HK-2 (cell line): ENCODE results near the gene SPATA31C1.
"Not testable (repeated sequence)": the region's sequence is repeated elsewhere in the genome, so short reads cannot be mapped to it uniquely, and the experiment has no call there.

Experiments
- DNase-seq: peaks from one replicate; pipeline ENCODE4 v3.0.0-alpha.2; 2018; ENCODE audit not compliant: unreplicated experiment

Gene SPATA31C1

GRCh38 chr9:87886933-87887505, 30.7 kb upstream of the SPATA31C1 start:
- DNase-seq: no peak

GRCh38 chr9:87887661-87888480, 29.9 kb upstream of the SPATA31C1 start:
- DNase-seq: no peak

- no peak for DNase-seq
Observed at GRCh38 chr9:87888501-87888900, 29.3 kb upstream of the SPATA31C1 start.

DNA sequence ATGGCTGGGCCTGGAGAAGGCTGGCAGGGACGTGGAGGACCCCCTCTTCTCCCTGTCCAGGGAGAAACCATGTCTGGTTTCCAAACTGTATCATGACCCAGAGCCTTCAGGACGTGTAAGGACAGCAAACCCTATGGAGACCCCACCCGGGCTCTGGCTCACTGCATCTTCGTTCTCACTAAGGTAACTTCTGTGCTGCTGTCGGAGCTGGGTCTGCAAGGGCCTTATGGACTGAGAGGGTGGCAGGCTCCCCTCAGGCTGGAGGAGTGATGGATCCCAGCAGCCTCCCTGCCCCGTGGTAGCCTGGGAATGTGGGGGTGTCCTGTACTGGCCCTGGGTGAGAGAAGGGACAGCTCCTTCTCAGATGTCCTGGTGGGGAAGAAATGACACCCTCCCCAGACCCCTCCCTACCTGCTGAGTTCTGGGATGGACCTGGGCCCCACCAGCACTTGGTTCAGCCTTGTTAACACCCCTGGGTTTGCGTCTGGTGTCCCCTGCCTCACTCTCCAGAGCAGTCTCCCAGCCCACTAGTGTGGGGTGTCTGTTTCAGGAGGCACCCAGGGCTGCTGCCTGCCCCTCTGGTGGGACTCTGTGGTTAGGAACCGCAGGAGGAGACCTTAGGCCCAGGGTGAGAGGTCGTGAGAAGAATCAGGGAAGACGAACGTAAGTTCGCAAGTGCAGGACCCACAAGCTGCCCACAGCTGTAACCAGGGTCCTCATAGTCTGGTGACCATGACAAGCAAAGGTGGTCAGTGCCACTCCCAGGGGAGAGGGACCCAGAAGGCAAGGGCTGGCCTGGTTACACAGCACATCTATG, 28.5 kb upstream of the SPATA31C1 start:
- DNase-seq: no peak

DNA sequence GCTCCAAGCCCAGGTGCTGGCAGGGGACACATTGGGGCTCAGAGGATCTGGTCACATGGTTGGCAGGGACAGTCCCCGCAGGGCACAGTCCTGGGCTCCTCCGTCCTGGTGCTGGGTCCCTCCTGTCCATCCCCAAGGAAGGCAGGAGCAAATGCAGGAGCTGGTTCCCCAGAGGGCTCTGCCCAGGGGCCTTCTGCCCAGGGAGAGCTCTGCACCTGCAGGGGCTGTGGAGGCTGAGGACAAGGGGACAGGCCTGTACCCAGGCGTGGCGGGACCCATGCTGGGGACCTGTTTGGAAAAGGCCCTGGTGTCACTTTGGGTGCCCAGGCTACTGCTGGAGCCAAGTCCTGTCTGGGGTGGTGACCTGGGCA, 27.9 kb upstream of the SPATA31C1 start:
- DNase-seq: no peak

DNA sequence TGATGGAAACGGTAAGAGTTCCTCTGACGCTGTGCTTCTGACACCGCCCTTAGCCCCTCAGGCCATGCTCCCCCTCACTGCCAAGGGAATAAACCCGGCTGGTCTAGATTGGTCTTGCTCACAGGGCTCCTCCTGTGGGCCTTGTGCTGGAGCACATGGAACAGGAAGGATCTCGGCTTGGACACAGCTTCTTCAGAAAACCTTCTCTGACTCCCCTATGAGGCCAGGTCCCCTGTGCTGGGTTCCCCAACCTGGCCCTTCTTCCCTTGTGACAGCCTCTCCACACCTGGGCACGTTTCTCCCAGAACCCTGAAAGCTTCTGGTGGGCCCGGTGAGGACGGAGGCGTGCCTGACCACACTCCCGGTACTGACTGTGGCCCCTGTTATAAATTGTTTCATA, 26.9 kb upstream of the SPATA31C1 start:
- no peak for DNase-seq

- DNase-seq: no peak
Observed at GRCh38 chr9:87891754-87892153, 26.0 kb upstream of the SPATA31C1 start.

- DNase-seq: no peak
Observed at GRCh38 chr9:87892956-87893355, 24.8 kb upstream of the SPATA31C1 start.

GRCh38 chr9:87894998-87895625, 22.6 kb upstream of the SPATA31C1 start:
- no peak for DNase-seq

- no peak for DNase-seq
Observed at GRCh38 chr9:87896891-87897290, 20.9 kb upstream of the SPATA31C1 start.

- no peak for DNase-seq
Observed at GRCh38 chr9:87898151-87898550, 19.6 kb upstream of the SPATA31C1 start.

DNA sequence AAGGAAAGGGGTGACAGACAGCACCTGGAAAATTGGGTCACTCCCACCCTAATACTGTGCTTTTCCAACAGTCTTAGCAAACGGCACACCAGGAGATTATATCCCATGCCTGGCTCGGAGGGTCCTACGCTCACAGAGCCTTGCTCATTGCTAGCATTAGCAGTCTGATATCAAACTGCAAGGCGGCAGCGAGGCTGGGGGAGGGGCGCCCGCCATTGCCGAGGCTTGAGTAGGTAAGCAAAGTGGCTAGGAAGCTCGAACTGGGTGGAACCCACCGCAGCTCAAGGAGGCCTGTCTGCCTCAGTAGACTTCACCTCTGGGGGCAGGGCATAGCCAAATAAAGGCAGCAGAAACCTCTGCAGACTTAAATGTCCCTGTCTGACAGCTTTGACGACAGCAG, 15.4 kb upstream of the SPATA31C1 start:
- not testable (repeated sequence) for DNase-seq

- no peak for DNase-seq
Observed at GRCh38 chr9:87909310-87910041, 8.3 kb upstream of the SPATA31C1 start.

GRCh38 chr9:87910821-87911220, 6.9 kb upstream of the SPATA31C1 start:
- DNase-seq: no peak

GRCh38 chr9:87919013-87919412, 1.3 kb downstream of the SPATA31C1 start:
- DNase-seq: not testable (repeated sequence)

GRCh38 chr9:87921561-87921960, 3.8 kb downstream of the SPATA31C1 start:
- DNase-seq: not testable (repeated sequence)

DNA sequence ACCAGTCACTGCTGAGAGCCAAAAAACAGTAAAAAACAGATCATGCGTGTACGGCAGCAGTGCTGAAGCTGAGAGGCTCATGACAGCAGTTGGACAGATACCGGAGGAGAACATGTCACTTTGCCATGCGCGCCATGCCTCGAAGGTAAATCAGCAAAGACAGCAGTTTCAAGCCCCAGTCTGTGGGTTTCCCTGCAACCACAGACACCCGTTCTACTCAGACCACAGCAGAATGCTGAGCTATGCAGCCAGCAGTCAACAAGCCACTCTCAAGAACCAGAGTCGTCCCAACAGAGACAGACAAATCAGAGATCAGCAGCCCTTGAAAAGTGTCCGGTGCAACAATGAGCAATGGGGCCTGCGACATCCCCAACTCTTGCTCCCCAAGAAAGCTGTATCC, 5.2 kb downstream of the SPATA31C1 start:
- DNase-seq: not testable (repeated sequence)

- not testable (repeated sequence) for DNase-seq
Observed at GRCh38 chr9:87924851-87925250, 7.1 kb downstream of the SPATA31C1 start.

- not testable (repeated sequence) for DNase-seq
Observed at GRCh38 chr9:87929152-87929551, 11.4 kb downstream of the SPATA31C1 start.

DNA sequence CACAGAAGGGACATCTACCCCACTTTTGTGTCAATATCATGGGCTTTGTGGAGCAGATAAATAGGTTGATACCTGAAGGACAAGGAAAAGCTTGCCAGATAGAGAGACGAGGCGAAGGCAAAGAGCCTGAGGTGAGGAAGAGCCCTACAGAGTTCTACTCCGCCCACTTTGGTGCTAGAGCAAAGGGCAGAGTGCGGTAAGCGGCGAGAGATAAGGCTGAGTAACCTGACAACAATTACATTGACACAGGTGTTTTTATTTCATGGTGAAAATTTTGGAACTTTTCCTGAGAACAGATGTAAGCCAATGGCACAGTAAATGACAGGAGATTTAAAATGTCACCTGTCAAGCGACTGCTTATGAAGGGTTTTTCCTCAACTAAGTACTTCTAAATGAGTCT, 16.7 kb downstream of the SPATA31C1 start:
- not testable (repeated sequence) for DNase-seq

GRCh38 chr9:87937352-87937751, 19.6 kb downstream of the SPATA31C1 start:
- DNase-seq: not testable (repeated sequence)
